Endothelial cell of umbilical vein (primary cell): ENCODE measurements around the gene HNRNPM. TPM values are rescaled to one million over a fixed set of nuclear protein-coding genes. Genes with fewer than 3 reads are reported as not detected.

ENCODE experiments used
- BruUV-seq: library from RNA; stranded (reverse); fragments of 400-500 nt; replicated peaks from 2 replicates; lab custom pipeline; 2021; lab: Mats Ljungman, UMichigan
- CTCF ChIA-PET: fragments of 300-600, 350-600 bp; sonication (Branson Sonifier 250); formaldehyde crosslinking; loops from one replicate; lab custom pipeline; 2021; ENCODE audit warnings: antibody characterized with exemption, inconsistent platforms; lab: Charles Lee
- POLR2A ChIA-PET: fragments of 300-600, 350-600 bp; sonication (Branson Sonifier 250); formaldehyde crosslinking; loops from one replicate; lab custom pipeline; 2021; ENCODE audit warnings: antibody characterized with exemption, inconsistent platforms; lab: Charles Lee
- DNase-seq: peaks from one replicate; pipeline ENCODE4 v3.0.0-alpha.2; 2011; ENCODE audit warnings: low read depth, low spot score
- FAIRE-seq: peaks from 2 replicates; lab custom pipeline; 2011; peaks lifted over from hg19 to GRCh38; lab: Jason Lieb, UNC
- H2AFZ ChIP-seq: 2 replicates; pipeline ENCODE4 v1.6.0; 2012; ENCODE audit warnings: low read depth, low read length, control low read depth, inconsistent platforms
- H3K27ac ChIP-seq: 2 replicates; pipeline ENCODE4 v1.5.1; 2011; ENCODE audit warnings: low read depth, mild to moderate bottlenecking, control low read depth, low read length, moderate library complexity; ENCODE audit not compliant: insufficient read depth
- H3K27me3 ChIP-seq, 2 experiments: 2 replicates each; pipeline versions ENCODE4 v1.6.0 to v1.6.1; 2011; ENCODE audit warnings: low read length in 2 of 2, mixed read lengths in 1 of 2; ENCODE audit not compliant: control insufficient read depth in 2 of 2, insufficient read depth in 2 of 2
- H3K36me3 ChIP-seq, 2 experiments: 2 replicates in 1 of 2; 3 replicates in 1 of 2; pipeline ENCODE4 v1.5.1; 2011; ENCODE audit warnings: low read length in 2 of 2, mild to moderate bottlenecking in 1 of 2, moderate library complexity in 1 of 2; ENCODE audit not compliant: control insufficient read depth in 2 of 2, insufficient read depth in 2 of 2; ENCODE audit errors: extremely low read depth in 1 of 2
- H3K4me1 ChIP-seq: 3 replicates; pipeline ENCODE4 v1.5.1; 2011; ENCODE audit warnings: mild to moderate bottlenecking, low read length; ENCODE audit not compliant: control insufficient read depth, insufficient read depth; ENCODE audit errors: extremely low read depth
- H3K4me2 ChIP-seq: 2 replicates; pipeline ENCODE4 v1.6.1; 2011; ENCODE audit warnings: low read length, control low read depth, mixed read lengths; ENCODE audit not compliant: insufficient read depth
- H3K4me3 ChIP-seq, 3 experiments: fragments of 200-600 bp in 1 of 3; sonication (generic), shearing (Covaris generic) in 1 of 3; replicated peaks in 1 of 3; 2 replicates each; pipeline ENCODE4 v1.5.1; 2011 to 2016; ENCODE audit warnings: control low read depth in 3 of 3, low read length in 3 of 3, mild to moderate bottlenecking in 2 of 3, inconsistent platforms in 1 of 3, low read depth in 1 of 3, moderate library complexity in 1 of 3; ENCODE audit not compliant: insufficient read depth in 1 of 3
- H3K79me2 ChIP-seq: 2 replicates; pipeline ENCODE4 v1.6.0; 2012; ENCODE audit warnings: low read length, inconsistent platforms; ENCODE audit not compliant: control insufficient read depth, insufficient read depth
- H3K9ac ChIP-seq: replicated peaks from 2 replicates; pipeline ENCODE3; 2011; ENCODE audit warnings: low read length, control low read depth; ENCODE audit not compliant: insufficient read depth; ENCODE audit errors: extremely low read depth
- H3K9me1 ChIP-seq: replicated peaks from 3 replicates; pipeline ENCODE4 v1.6.0; 2011; ENCODE audit warnings: mild to moderate bottlenecking, low read length; ENCODE audit not compliant: control insufficient read depth, insufficient read depth; ENCODE audit errors: extremely low read depth
- H3K9me3 ChIP-seq: replicated peaks from 2 replicates; pipeline ENCODE4 v1.5.1; 2012; ENCODE audit warnings: low read length, inconsistent platforms; ENCODE audit not compliant: control insufficient read depth, insufficient read depth
- H4K20me1 ChIP-seq: replicated peaks from 2 replicates; pipeline ENCODE3; 2011; ENCODE audit warnings: mild to moderate bottlenecking, low read length; ENCODE audit not compliant: control insufficient read depth, insufficient read depth; ENCODE audit errors: extremely low read depth
- EZH2 ChIP-seq: IDR thresholded peaks from 2 replicates; pipeline ENCODE4 v1.6.1; 2012; ENCODE audit warnings: borderline replicate concordance, low read depth, mild to moderate bottlenecking, moderate library complexity, low read length, inconsistent platforms; ENCODE audit not compliant: severe bottlenecking
- FOS ChIP-seq: IDR thresholded peaks from 2 replicates; pipeline ENCODE4 v1.6.1; 2011; ENCODE audit warnings: mild to moderate bottlenecking, low read length, moderate library complexity, borderline replicate concordance; ENCODE audit not compliant: insufficient read depth
- GATA2 ChIP-seq: IDR thresholded peaks from 2 replicates; pipeline ENCODE4 v1.7.0; 2011; ENCODE audit warnings: low read depth, mild to moderate bottlenecking, moderate library complexity, mixed read lengths, low read length; ENCODE audit not compliant: insufficient read length, insufficient read depth
- JUN ChIP-seq: IDR thresholded peaks from 2 replicates; pipeline ENCODE4 v1.6.1; 2011; ENCODE audit warnings: borderline replicate concordance, low read depth; ENCODE audit not compliant: insufficient read length, insufficient read depth
- MYC ChIP-seq: IDR thresholded peaks from one replicate; pipeline ENCODE4 v1.6.1; 2011; ENCODE audit warnings: mild to moderate bottlenecking, low read depth, low read length
- POLR2A ChIP-seq: IDR thresholded peaks from 2 replicates; pipeline ENCODE4 v1.6.1; 2012; ENCODE audit warnings: low read depth, mild to moderate bottlenecking, control low read depth, low read length
- POLR2AphosphoS5 ChIP-seq: IDR thresholded peaks from 2 replicates; pipeline ENCODE4 v1.6.1; 2012; ENCODE audit warnings: low read depth, mild to moderate bottlenecking, control low read depth, low read length, moderate library complexity; ENCODE audit not compliant: insufficient read depth
- dilution Hi-C: fragments of 300-500 bp; cut with MboI; formaldehyde crosslinking; loops from one replicate; pipeline ENCODE4 v1.15.0; 2019; ENCODE audit warnings: low sequenced_read_pairs; ENCODE audit not compliant: extremely low pct_ligation_motif_present
- intact Hi-C: fragments of 100-400 bp; cut with micrococcal nuclease; formaldehyde crosslinking; loops from one replicate; pipeline ENCODE4 v1.10.0; 2022
- polyA plus RNA-seq, 4 experiments: library from polyadenylated mRNA; depleted of rRNA in 3 of 4; stranded (reverse) in 3 of 4; unstranded in 1 of 4; fragments of >200 nt; gene quantifications; 2 replicates each; pipeline versions ENCODE4 v1.2.1 to v1.2.3, GENCODE V29; 2011 to 2012; ENCODE audit warnings: missing spikeins in 1 of 4
- total RNA-seq: library from RNA; stranded (reverse); gene quantifications from 2 replicates; pipeline ENCODE4 v1.2.3, GENCODE V29; 2021
- TF ChIP-seq, protein P1 (sequence below), 2 donors: IDR thresholded peaks; 1 replicate in 1 of 2; 2 replicates in 1 of 2; pipeline ENCODE4 v1.5.1; 2011; ENCODE audit warnings: low read length in 2 of 2, mild to moderate bottlenecking in 2 of 2, moderate library complexity in 2 of 2, control low read depth in 1 of 2, inconsistent platforms in 1 of 2, low read depth in 1 of 2; ENCODE audit not compliant: insufficient read depth in 1 of 2; ENCODE audit errors: extremely low read depth in 1 of 2
- TF ChIP-seq, protein P2 (sequence below): IDR thresholded peaks from 2 replicates; pipeline ENCODE4 v1.6.1; 2011; ENCODE audit not compliant: insufficient read depth, insufficient read length

The HNRNPM gene
- total and polyA plus RNA-seq, 2 donors (not counting 3 experiments of a cell fraction or from before 2014, with no cell fraction given) = 244 to 301 TPM

DNA sequence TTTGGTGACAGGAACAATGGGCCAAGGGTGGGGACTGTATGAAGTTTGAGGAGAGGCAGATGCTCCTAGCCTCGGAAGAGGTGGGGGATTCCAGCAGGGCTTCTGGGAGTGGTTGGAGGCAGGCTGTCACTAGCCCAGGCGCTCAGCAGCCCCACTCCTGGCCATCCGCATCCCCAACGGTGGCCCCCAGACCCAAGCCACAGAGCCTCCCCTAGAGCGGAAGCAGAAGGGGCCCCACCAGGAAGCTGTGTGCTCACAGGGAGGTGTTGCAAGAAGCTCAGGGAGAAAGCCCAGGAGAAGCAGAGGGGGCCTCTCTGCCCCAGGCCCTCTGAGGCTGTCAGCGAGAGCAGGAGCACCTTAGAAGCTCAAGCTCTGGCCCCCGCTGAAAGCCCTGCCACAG, 49.4 kb downstream of the HNRNPM start:
- TF ChIP-seq FOS = no peak
- TF ChIP-seq MYC = no peak
- no peak for TF ChIP-seq EZH2
- TF ChIP-seq, protein P1, sequence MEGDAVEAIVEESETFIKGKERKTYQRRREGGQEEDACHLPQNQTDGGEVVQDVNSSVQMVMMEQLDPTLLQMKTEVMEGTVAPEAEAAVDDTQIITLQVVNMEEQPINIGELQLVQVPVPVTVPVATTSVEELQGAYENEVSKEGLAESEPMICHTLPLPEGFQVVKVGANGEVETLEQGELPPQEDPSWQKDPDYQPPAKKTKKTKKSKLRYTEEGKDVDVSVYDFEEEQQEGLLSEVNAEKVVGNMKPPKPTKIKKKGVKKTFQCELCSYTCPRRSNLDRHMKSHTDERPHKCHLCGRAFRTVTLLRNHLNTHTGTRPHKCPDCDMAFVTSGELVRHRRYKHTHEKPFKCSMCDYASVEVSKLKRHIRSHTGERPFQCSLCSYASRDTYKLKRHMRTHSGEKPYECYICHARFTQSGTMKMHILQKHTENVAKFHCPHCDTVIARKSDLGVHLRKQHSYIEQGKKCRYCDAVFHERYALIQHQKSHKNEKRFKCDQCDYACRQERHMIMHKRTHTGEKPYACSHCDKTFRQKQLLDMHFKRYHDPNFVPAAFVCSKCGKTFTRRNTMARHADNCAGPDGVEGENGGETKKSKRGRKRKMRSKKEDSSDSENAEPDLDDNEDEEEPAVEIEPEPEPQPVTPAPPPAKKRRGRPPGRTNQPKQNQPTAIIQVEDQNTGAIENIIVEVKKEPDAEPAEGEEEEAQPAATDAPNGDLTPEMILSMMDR (IDR thresholded peaks at IDR 0.05; ENCODE audit: extremely low read depth in 1 of 2, insufficient read depth in 1 of 2, low read depth in 1 of 2, low read length in 2 of 2) = no peak
- TF ChIP-seq JUN = no peak
- TF ChIP-seq, protein P2, sequence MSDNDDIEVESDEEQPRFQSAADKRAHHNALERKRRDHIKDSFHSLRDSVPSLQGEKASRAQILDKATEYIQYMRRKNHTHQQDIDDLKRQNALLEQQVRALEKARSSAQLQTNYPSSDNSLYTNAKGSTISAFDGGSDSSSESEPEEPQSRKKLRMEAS = no peak
- TF ChIP-seq GATA2 = no peak
- TF ChIP-seq POLR2A = no peak
- no peak for TF ChIP-seq POLR2AphosphoS5
- FAIRE-seq = no peak
- Histone ChIP-seq H3K79me2 (no peaks in the 10 kb centered on the region), H3K4me1 (no peaks in the 10 kb centered on the region), H3K27me3 (no peaks in the 10 kb centered on the region), H2AFZ (no peak overlapping the region), H4K20me1 (no peaks in the 10 kb centered on the region), H3K9me1 (no peaks in the 10 kb centered on the region), H3K9me3 (no peaks in the 10 kb centered on the region), H3K9ac (no peak overlapping the region), H3K27ac (no peak overlapping the region), H3K4me2 (no peak overlapping the region), H3K4me3 (no peak overlapping the region), H3K36me3 (peaks cover 0 to 2% of the 10 kb centered on the region in 2 experiments)
- ChIA-PET CTCF (interaction anchor here (0.5 to 1.2 kb wide), 2 partner anchors 10 to 12 kb away, joined by 3 to 4 read pairs; no protein-coding TSS in a partner anchor), POLR2A (no interaction called here)
- no peak for DNase-seq
- BruUV-seq = no TSS peak
- dilution Hi-C loops (no loop called here), intact Hi-C loops (no loop called here)
